Gastroesophageal sphincter (tissue), 4 donors: ENCODE measurements around the gene CERCAM. TPM values are rescaled to one million over a fixed set of nuclear protein-coding genes. Genes with fewer than 3 reads are reported as not detected.

ENCODE experiments used
- ATAC-seq: fragments of 150-250 bp; one replicate; pipeline ENCODE4 v1.9.1; 2016; ENCODE audit warnings: mild to moderate bottlenecking, moderate library complexity
- H3K27ac ChIP-seq, 4 donors: fragments of 200-600 bp; sonication (generic) in 3 of 4; 1 replicate in 3 of 4; 2 replicates in 1 of 4; pipeline ENCODE4 v1.5.1; 2016 to 2019
- H3K27me3 ChIP-seq: fragments of 200-600 bp; sonication (generic); one replicate; pipeline ENCODE4 v1.5.1; 2019
- H3K36me3 ChIP-seq, 2 donors: fragments of 200-600 bp; sonication (generic); one replicate each; pipeline ENCODE4 v1.5.1; 2019; ENCODE audit warnings: control low read depth in 1 of 2
- H3K4me1 ChIP-seq, 3 donors: fragments of 200-600 bp; sonication (generic); 1 replicate in 2 of 3; 2 replicates in 1 of 3; pipeline ENCODE4 v1.5.1; 2016 to 2019; ENCODE audit warnings: control low read depth in 2 of 3
- H3K4me3 ChIP-seq, 2 donors: fragments of 200-600 bp; sonication (generic); one replicate each; pipeline ENCODE4 v1.5.1; 2019; ENCODE audit warnings: mild to moderate bottlenecking in 1 of 2, moderate library complexity in 1 of 2
- H3K9me3 ChIP-seq, 3 donors: fragments of 200-600 bp; sonication (generic); one replicate each; pipeline ENCODE4 v1.5.1; 2017 to 2019; ENCODE audit warnings: control low read depth in 2 of 3
- CTCF ChIP-seq, 4 experiments: fragments of 200-600 bp in 2 of 4; fragments of 450-650 bp in 2 of 4; sonication (generic) in 1 of 4; IDR thresholded peaks; one replicate each; pipeline ENCODE4 v1.5.1; 2017 to 2019; ENCODE audit warnings: antibody characterized with exemption in 4 of 4, mild to moderate bottlenecking in 2 of 4, moderate library complexity in 2 of 4
- EP300 ChIP-seq: sonication (generic); formaldehyde crosslinking; IDR thresholded peaks from one replicate; pipeline ENCODE4 v1.6.1; 2017; ENCODE audit warnings: antibody characterized with exemption, mild to moderate bottlenecking
- POLR2A ChIP-seq, 2 donors: fragments of 450-650 bp; IDR thresholded peaks; one replicate each; pipeline ENCODE4 v1.6.1; 2017; ENCODE audit warnings: antibody characterized with exemption in 2 of 2, mild to moderate bottlenecking in 2 of 2, moderate library complexity in 1 of 2
- POLR2AphosphoS5 ChIP-seq: sonication (generic); formaldehyde crosslinking; IDR thresholded peaks from one replicate; pipeline ENCODE4 v1.6.1; 2017; ENCODE audit warnings: antibody characterized with exemption
- WGBS, 2 donors: methylation state at CpG; one replicate each; pipeline ENCODE4 v1.1.5; 2018; ENCODE audit warnings: low coverage in 1 of 2; 5-methylcytosine and 5-hydroxymethylcytosine counted together
- total RNA-seq, 4 donors: library from RNA; depleted of rRNA; stranded (reverse); fragments of >200 nt; gene quantifications; one replicate each; pipeline ENCODE4 v1.1.0, GENCODE V29; 2016

Gene CERCAM
- total RNA-seq, 4 donors from 2014 or later: 18.0 to 30.0 (median 28.1) TPM

DNA sequence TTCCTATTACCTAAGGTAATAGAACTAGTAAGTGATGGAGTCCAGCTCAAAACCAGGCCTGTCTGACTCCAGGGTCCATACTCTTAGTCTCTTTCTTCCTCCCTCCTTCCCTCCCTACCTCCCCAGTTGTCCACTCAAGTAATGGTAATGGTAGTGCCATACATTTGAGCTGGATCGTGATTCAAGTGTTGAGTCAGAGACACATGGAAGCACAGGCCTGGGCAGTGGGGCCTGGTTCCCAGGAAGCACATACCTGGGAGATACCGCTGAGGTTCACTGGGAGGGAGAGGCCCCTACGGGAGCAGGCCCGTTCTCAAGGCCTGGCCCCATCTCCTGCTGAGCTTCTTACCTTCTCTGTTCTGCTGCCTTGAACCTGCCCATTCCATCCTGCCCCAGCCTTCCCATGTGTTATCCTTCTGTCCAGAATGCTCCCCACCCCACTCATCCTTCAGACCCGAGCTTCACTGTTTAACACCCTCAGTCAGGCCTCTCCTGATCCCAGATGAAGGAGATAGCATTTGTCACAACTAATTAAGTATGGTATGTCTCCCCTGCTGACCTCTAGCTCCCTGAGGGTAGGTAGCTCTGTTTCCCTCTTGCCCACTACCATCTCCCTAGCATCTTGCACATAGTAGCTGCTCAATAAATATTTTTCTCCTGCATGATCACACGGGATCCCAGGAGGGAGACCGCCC is 35.7 kb upstream of the CERCAM start:
- no peak for TF ChIP-seq POLR2A (IDR thresholded peaks at IDR 0.05)
- no peak for TF ChIP-seq CTCF (IDR thresholded peaks at IDR 0.05)
- no peak for TF ChIP-seq POLR2AphosphoS5
- TF ChIP-seq EP300: no peak
- Histone ChIP-seq H3K36me3 (peaks cover 0 to 98% of the 10 kb centered on the region in 2 donors), H3K4me1 (peaks cover 0 to 11% (median 0%) of the 10 kb centered on the region in 3 donors), H3K27me3 (peaks cover 7% of the 10 kb centered on the region), H3K9me3 (no peaks in the 10 kb centered on the region), H3K27ac (no peak overlapping the region), H3K4me3 (no peak overlapping the region)
- ATAC-seq: no peak
- WGBS, 2 donors: 100% methylated on average over 2 of the region's 7 CpGs; no CpG with 5 or more reads in 1 of the 2 donors

GRCh38 chr9:128385496-128386460 is 34.9 kb upstream of the CERCAM start:
- no peak for ATAC-seq
- no peak overlapping the region for H3K4me3 ChIP-seq
- peaks cover 14% of the 10 kb centered on the region for H3K27me3 ChIP-seq
- no peak overlapping the region for H3K27ac ChIP-seq
- TF ChIP-seq EP300 (no peak), POLR2A (IDR thresholded peaks at IDR 0.05) (no peak), CTCF (IDR thresholded peaks at IDR 0.05) (no peak), POLR2AphosphoS5 (no peak)
- peaks cover 0 to 11% (median 0%) of the 10 kb centered on the region in 3 donors for H3K4me1 ChIP-seq
- H3K36me3 ChIP-seq: peaks cover 0 to 98% of the 10 kb centered on the region in 2 donors
- 14 to 65% methylated on average over 1 to 8 of the region's 18 CpGs for WGBS, 2 donors
- H3K9me3 ChIP-seq: no peaks in the 10 kb centered on the region

DNA sequence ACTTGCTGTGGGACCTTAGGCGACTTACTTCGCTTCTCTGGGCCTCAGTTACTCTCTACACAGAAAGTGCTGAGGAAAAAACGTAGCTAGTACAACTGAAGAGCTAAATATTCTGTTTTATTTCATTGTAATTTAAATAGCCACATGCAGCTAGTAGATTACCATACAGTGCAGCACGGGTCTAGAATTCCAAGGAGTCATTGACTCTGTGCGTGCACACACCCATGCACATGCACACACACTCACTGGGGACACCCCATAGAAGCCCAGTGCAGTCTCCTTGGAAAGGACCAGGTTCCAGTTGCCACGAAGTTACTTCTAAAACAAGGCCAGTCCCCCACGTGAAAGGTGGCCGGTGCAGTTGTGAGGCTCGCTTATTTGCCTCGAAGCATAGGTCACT is 32.5 kb upstream of the CERCAM start:
- no peaks in the 10 kb centered on the region for H3K4me1 ChIP-seq
- H3K27me3 ChIP-seq: peaks cover 29% of the 10 kb centered on the region
- peaks cover 0 to 99% of the 10 kb centered on the region in 2 donors for H3K36me3 ChIP-seq
- H3K9me3 ChIP-seq: no peaks in the 10 kb centered on the region
- WGBS, 2 donors: 79 to 92% methylated on average over 4 to 8 of the region's 10 CpGs
- no peak overlapping the region for H3K27ac ChIP-seq
- no peak overlapping the region for H3K4me3 ChIP-seq
- TF ChIP-seq POLR2AphosphoS5 (no peak), POLR2A (IDR thresholded peaks at IDR 0.05) (no peak), CTCF (IDR thresholded peaks at IDR 0.05) (no peak), EP300 (no peak)
- ATAC-seq: no peak

GRCh38 chr9:128389395-128390149 is 31.1 kb upstream of the CERCAM start:
- no peak overlapping the region for H3K27ac ChIP-seq
- peaks cover 0 to 92% of the 10 kb centered on the region in 2 donors for H3K36me3 ChIP-seq
- ATAC-seq: no peak
- no peaks in the 10 kb centered on the region for H3K9me3 ChIP-seq
- no peaks in the 10 kb centered on the region for H3K4me1 ChIP-seq
- H3K27me3 ChIP-seq: peaks cover 43% of the 10 kb centered on the region
- H3K4me3 ChIP-seq: no peak overlapping the region
- no CpG with 5 or more reads among the region's 13 CpGs for WGBS, 2 donors
- TF ChIP-seq CTCF (IDR thresholded peaks at IDR 0.05): no peak
- TF ChIP-seq POLR2A (IDR thresholded peaks at IDR 0.05): no peak
- TF ChIP-seq POLR2AphosphoS5: no peak
- no peak for TF ChIP-seq EP300
